HG03139 (cell line): Measurements from ENCODE around the gene BSCL2.
"Not testable (repeated sequence)": the region's sequence is repeated elsewhere in the genome, so short reads cannot be mapped to it uniquely, and the experiment has no call there.

Source experiments
- ATAC-seq: cut with Tn5 transposase; IDR thresholded peaks from one replicate; pipeline ENCODE4 v1.9.1; 2021; ENCODE audit not compliant: unreplicated experiment

Gene BSCL2

DNA sequence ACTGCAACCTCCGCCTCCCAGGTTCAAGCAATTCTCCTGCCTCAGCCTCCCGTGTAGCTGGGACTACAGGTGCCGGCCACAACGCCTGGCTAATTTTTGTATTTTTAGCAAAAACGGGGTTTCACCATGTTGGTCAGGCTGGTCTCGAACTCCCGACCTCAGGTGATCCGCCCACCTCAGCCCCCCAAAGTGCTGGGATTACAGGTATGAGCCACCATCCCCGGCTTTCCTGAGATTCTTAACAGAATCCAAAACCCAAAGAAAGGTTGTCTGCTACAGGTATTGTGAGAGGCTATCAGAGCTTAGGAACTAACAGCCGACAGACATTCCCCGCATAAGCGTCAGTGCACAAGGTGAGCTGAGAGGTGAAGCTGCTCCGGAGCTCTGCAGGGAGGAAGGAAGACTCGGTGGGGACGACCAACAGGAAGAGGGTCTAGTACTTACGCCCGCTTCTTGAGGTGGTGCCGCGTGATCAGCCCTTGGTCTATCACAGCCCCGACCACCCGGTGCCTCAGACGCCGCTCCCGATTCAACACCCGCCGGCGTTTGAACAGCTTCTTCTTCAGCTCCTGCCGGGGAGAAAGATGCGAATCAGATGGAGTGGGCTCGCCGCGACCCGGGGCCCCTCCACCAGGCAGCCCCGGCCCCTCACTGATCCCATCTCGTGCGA is 42.7 kb downstream of the BSCL2 start:
- ATAC-seq, result peak; percentile 16

DNA sequence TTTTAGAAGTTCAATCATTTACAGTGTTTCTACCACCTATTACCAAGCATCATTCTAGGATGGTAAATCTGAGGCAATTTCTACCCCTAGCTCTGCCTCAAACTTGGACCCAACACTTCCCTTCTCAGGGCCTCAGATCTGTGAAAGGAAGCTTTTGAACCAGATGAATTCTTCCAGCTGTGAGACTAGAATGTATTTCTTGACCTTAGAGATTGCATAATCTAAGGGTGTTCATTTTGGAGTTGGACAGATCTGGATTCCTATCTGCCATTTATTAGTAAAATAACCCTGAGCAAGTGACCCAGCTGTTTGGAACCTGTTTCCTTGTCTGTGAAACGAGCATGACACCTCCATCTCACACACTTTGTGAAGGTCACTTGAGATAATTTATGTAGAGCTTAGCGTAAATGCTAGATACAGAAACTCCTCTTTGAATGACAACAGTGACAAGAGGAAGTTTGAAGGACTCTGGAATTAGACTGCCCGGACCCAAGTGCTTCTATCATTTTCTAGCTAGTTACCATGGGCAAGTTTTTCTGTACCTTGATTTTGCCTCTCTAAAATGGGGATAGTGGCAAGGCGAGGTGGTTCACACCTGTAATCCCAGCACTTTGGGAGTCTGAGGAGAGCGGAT is 50.3 kb downstream of the BSCL2 start:
- no peak for ATAC-seq

DNA sequence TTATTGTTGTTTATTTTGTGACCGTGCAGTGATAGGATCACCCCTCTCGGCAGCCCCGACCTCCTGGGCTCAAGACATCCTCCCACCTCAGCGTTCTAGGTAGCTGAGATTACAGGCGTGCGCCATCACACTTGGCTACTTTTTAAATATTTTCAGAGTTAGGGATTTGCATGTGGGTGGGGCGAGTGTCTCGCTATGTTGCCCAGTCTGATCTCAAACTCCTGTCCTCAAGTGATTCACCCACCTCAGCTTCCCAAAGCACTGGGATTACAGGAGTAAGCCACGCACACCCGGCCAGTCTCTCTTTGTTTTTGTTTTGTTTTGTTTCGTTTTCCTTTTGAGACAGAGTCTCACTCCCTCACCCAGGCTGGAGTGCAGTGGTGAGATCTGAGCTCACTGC is 52.9 kb downstream of the BSCL2 start:
- no peak for ATAC-seq

DNA sequence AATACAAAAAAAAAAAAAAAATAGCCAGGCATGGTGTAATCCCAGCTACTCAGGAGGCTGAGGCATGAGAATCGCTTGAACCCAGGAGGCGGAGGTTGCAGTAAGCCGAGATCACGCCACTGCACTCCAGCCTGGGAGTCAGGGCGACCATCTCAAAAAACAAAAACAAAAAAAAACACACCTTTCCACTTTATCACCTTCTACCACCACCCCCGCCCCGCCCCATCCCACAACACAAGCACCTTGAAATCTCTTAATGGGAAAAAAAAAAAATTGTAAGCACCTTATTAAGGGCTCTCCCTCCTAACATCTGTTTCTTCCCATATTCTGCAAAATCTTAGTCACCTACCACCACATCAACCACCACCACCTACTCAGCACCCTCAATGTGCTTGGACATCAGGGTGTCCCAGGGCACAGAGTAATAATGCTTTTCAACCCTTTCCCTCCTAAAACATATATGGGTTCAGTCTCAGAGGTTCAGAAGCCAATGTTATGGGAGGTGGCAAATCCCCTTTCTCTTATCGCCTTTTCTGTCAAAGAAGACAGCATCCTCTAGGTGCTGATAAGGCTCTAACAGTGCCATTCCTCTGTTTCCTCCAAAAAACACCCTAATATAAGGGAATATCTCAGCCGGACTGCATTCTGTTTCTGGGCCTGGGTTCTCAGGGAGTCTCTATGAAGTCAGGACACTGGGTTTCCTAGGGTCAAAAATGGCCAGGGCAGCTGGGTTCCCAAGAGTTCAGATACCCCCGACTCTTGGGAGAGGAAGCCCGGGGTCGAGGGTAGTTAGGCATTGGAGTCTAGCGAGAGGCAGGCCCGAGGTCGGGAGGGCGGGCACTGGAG is 54.8 kb downstream of the BSCL2 start:
- ATAC-seq, result peak; percentile 8

DNA sequence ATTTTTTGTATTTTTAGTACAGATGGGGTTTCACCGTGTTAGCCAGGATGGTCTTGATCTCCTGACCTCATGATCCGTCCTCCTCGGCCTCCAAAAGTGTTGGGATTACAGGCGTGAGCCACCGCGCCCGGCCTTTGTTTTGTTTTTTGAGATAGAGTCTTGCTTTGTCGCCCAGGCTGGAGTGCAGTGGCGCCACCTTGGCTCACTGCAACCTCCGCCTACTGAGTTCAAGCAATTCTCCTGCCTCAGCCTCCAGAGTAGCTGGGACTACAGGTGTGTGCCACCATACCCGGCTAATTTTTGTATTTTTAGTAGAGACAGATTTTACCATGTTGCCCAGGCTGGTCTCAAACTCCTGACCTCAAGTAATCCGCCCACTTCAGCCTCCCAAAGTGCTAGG is 56.9 kb downstream of the BSCL2 start:
- not testable (repeated sequence) for ATAC-seq

DNA sequence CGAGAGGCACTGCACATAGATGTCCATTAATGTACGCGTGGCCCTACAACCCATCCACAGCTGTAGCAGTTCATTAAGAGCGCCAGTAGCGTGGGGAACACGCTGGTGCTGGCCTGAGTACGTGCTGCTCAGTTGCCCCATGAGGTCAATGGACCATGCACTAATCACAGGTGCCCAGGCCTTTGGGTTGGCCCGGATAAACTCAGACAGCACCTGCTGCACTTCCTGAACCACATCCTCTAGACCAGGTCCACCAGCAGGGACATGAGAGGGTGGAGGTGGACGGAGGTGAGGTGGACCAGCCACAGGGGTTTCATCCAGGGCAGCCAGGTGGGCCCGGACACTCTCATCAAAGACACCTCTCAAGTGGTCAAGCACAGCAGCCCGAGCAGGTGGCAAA is 57.7 kb downstream of the BSCL2 start:
- no peak for ATAC-seq

DNA sequence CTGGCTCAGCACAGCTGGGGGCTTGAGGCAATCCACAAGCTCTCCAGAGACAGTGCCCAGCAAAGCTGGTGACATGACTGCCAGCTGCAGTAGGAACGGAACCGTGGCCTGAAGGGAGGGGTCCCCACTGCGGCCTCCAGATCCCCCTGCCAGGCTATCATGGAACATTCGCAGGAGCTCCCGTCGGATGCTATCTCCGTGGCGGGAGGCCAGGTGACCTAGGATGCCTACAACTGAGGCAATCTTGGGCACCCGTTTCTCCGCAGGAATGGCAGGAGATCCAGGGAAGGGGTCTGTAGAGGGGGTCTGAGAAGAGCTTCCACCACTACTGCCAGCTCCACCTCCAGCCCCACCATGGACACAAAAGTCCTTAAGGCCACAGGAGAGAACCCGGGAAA is 58.3 kb downstream of the BSCL2 start:
- no peak for ATAC-seq

DNA sequence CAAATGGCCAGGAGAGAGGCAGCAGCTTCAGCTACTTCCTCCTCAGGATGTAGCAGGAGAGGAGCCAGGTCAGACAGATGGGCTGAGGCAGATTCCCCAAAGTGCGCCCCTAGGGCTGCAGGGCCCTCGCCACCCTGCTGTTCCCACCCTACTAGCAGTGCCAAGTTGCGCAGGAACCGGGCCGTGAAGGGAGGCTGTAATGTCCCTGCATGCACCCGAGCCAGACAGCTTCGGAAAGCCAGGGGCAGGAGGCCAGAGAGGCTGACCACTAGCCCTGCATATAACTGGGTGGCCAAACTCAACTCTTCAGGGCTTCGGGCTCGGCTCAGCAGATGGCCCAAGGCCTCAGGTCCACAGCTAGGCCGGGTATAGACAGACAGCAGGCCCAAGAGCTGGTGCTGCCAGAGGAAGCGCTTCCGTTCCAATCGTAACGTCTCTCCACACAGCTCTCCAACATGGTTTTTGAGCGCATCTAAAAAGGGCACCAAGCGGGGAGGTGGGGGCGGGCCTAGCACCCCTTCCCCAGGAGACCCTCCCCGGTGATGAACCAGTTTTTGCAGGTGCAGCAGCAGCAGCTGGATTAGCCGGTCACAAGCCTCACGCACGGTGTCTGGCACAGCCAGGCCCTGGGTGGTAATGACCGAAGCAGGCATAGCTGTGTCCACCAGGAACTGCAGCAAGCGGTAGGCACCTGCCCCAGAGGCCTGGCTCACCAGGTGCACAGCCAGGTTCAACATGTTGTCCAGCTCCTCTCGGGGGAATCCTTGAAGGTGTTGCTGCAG is 58.8 kb downstream of the BSCL2 start:
- ATAC-seq, result no peak

DNA sequence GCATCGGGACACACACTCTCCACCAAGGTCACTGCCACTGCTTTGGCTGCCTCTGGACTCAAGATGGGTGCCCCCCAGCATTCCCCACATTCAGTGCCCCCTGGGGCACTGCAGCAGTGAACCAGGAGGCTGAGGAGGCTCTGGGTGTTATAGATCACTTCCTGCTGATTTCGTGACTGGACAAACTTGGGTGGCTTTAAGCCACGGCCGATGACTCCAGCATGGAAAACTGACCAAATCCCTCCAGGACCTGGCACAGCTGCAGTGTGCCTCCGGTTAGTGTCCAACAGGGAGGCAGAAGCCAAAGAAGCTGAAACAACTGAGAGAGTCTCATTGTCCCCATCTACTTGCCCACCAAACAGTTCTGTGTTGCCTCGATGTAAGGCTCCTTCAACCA is 59.6 kb downstream of the BSCL2 start:
- ATAC-seq, result no peak

DNA sequence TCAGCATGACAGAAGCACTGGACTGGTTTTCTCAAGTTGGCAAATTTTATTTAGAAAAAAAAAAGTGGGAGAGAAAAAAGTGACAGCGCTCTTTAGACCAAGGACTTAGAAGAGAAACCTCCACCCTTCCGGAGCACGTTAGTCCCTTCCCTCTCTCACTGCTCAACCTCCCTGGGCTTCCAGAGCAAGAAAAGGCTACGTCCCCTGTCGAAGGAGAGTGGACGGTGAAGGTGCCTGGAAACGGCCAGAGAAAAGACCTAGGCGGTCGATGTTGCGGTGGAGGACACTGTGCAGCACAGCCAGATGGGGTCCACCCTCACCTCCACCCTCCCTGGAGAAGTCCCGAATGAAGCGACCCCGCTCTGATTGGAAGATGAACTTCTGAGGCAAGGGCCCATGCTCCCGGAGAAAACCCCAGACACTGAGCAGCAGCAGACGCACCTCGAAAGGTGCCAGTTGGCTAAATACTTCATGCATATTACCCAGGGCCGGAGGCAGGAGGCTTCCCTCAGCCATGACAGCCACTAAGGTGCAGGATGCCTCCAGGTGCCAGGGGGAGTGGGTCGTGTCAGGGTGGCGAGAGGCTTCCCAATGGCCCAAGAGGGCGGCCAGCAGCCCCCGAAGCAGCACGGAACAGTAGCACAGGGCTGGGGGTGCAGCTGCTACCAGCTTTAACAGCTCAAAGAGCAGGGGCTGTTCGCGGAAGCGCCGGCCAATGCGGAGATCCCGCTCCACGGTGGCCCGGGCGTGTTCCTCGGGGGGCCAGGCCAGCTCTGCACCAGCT is 60.2 kb downstream of the BSCL2 start:
- no peak for ATAC-seq

DNA sequence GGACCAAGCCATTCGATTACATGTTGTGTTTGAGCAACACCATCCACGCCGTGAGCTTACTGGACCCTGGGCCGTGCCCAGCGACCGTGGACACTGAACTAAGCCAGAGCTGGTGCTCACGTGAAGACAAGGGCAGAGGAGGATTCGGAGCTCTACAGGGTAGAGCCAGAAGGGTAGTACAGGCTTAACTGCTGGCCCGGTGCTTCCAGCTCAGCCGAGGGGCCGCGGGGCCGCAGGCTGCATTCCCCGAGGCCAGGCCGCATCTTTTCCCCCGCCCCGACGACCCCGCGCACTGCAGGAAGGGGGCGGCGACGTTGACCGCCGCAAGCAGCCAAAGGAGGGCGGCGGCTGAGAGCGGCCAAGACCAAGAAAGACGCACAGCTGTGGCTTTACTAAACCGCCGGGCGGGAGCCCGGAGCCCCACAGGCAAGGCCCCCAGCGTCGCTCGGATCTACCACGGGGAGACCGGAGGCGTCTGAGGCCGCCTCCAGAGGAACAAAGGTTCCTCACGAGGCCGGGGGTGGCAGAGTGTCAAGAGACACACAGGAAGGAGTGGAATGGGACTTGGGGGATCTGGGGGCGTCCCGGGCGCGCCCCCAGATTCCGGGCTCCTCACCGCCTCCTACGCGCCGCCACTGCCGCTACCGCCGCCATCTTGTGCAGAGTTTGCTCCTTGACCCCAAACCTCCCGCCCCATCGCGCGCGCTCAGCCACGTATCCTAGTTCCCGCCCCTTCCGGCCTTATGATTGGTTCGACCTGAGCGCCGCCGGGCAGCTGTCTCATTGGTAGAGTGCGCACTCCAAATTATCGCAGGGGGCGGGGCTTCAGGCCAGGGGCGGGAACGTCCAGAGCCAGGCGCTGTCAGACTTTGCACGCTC is 61.0 kb downstream of the BSCL2 start, which contains the start of gene GANAB:
GANAB (minus strand) TSS at position 668 of the 879 bp plus-strand sequence; CDS start at position 654, 14 bp downstream.
- peak; percentile 93 for ATAC-seq

DNA sequence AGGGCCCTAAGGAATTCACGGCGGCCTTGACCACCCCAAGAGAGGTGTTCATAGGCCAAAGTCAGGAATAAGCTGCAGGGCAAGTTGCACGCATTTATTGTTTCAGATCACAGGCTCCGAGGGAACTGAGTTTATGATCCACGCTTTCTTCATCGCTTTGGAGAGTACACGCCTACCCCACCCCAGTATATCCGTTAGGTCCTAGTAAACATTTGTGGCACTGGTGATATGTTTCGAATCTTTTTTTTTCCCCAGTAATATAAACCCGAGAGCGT is 61.6 kb downstream of the BSCL2 start:
- no peak for ATAC-seq

DNA sequence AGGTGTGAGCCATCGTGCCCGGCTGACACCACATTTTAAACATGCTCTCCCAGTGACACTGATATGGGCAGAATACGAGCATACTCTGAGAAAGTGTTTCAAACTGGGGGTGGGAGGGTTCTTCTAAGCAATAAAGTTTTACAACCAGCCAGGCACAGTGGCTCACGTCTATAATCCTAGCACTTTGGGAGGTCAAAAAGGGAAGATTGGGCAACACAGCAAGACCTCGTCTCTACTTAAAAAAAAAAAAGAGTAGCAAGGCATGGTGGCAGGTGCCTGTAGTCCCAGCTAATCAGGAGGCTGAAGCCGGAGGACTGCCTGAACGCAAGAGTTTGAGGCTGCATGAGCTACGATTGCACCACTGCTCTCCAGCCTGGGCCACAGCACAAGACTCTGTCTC is 63.0 kb downstream of the BSCL2 start:
- ATAC-seq, result no peak
